Subcutaneous abdominal adipose tissue (tissue), 5 donors: ENCODE measurements around the gene PRPF6.

Source experiments
- H3K27ac ChIP-seq: one replicate; pipeline ENCODE4 v1.7.0; 2013; ENCODE audit warnings: low read depth, mild to moderate bottlenecking, inconsistent platforms, low read length, moderate library complexity
- H3K27me3 ChIP-seq, 5 donors: one replicate each; pipeline ENCODE4 v1.7.0; 2013; ENCODE audit warnings: low read length in 5 of 5, inconsistent platforms in 1 of 5; ENCODE audit not compliant: control insufficient read depth in 5 of 5, insufficient read depth in 4 of 5
- H3K36me3 ChIP-seq, 5 donors: one replicate each; pipeline ENCODE4 v1.7.0; 2013; ENCODE audit warnings: low read length in 5 of 5; ENCODE audit not compliant: control insufficient read depth in 5 of 5, insufficient read depth in 5 of 5
- H3K4me1 ChIP-seq, 5 donors: one replicate each; pipeline ENCODE4 v1.7.0; 2013; ENCODE audit warnings: low read length in 5 of 5, mild to moderate bottlenecking in 3 of 5, moderate library complexity in 1 of 5; ENCODE audit not compliant: control insufficient read depth in 5 of 5, insufficient read depth in 5 of 5
- H3K4me3 ChIP-seq, 5 donors: one replicate each; pipeline ENCODE4 v1.7.0; 2013; ENCODE audit warnings: low read length in 5 of 5, low read depth in 1 of 5
- H3K9ac ChIP-seq, 5 donors: one replicate each; pipeline ENCODE4 v1.7.0; 2013; ENCODE audit warnings: low read length in 5 of 5, mild to moderate bottlenecking in 4 of 5, moderate library complexity in 3 of 5
- H3K9me3 ChIP-seq, 5 donors: one replicate each; pipeline ENCODE4 v1.7.0; 2013; ENCODE audit warnings: low read length in 5 of 5; ENCODE audit not compliant: control insufficient read depth in 5 of 5
- donor health status: healthy.
- donor health status: healthy.
- donor health status: healthy.
- donor health status: healthy.
- donor health status: healthy.

PRPF6 gene

DNA sequence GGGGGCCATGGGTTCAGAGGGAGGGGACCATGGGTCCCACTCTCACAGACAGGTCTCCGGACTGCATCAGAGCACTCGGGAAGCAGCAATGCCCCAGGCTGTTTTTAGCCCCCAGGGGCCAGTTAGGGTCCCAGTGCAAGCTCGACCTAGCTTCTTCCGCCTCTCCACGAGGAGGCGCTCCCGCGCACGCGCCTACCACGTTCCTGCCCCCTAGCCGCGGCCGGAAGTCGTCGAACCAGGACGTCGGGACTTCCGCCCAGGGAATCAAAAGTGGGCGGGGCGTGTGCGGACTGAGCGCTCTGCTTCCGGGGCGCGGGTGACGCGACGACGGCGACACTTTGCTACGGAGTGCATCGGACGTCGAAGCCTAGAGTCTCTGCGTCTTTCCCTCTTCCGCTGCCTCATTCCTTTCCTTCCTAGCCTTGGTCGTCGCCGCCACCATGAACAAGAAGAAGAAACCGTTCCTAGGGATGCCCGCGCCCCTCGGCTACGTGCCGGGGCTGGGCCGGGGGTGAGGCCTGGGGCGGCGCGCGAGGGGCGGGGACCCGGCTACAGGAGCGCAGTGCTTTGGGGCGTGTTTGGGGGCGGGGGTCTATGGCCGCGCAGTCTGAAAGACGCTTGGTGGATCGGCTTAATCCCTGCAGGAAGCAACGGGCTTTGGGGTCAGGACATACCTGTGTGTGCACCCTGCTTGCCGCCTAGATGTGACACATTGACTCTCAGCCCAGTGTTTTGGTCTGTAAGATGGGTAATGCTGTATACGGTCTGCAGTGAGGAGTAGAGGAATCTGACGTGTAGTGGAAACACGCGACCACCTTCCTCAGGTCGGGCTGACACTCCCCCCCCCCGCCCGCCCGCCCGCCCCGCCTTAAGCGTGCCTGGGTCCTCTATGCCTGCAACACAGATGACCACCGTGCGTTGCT is at the start of gene PRPF6:
TSS of gene PRPF6 (plus strand) at position 327 of the 923 bp plus-strand sequence. CDS start at position 441, 114 bp downstream.
- H3K9me3 ChIP-seq: no peaks in the 10 kb centered on the region
- H3K36me3 ChIP-seq: peaks cover 10 to 34% (median 24%) of the 10 kb centered on the region in 5 donors
- peaks cover 0 to 3% (median 0%) of the 10 kb centered on the region in 5 donors for H3K27me3 ChIP-seq
- peak within 1 kb of the TSS; percentile 77 to 100 (median 94) for H3K4me3 ChIP-seq
- peak within 1 kb of the TSS; percentile 72 for H3K27ac ChIP-seq
- H3K9ac ChIP-seq: peak within 1 kb of the TSS; percentile 44 to 89 (median 77)
- peaks cover 9 to 41% (median 37%) of the 10 kb centered on the region in 5 donors for H3K4me1 ChIP-seq

GRCh38 chr20:63931735-63932134 is 49.2 kb upstream of the PRPF6 start:
- H3K9ac ChIP-seq: no peak overlapping the region
- H3K4me1 ChIP-seq: no peaks in the 10 kb centered on the region
- H3K9me3 ChIP-seq: no peaks in the 10 kb centered on the region
- H3K27me3 ChIP-seq: no peaks in the 10 kb centered on the region
- H3K27ac ChIP-seq: no peak overlapping the region
- H3K4me3 ChIP-seq: no peak overlapping the region
- peaks cover 2 to 93% (median 71%) of the 10 kb centered on the region in 5 donors for H3K36me3 ChIP-seq

- Histone ChIP-seq H3K9me3 (no peaks in the 10 kb centered on the region), H3K27ac (no peak overlapping the region), H3K4me1 (no peaks in the 10 kb centered on the region), H3K4me3 (no peak overlapping the region), H3K27me3 (no peaks in the 10 kb centered on the region), H3K9ac (no peak overlapping the region), H3K36me3 (peaks cover 0 to 90% (median 69%) of the 10 kb centered on the region in 5 donors)
These were observed 48.2 kb upstream of the PRPF6 start for GRCh38 chr20:63932606-63933160.

DNA sequence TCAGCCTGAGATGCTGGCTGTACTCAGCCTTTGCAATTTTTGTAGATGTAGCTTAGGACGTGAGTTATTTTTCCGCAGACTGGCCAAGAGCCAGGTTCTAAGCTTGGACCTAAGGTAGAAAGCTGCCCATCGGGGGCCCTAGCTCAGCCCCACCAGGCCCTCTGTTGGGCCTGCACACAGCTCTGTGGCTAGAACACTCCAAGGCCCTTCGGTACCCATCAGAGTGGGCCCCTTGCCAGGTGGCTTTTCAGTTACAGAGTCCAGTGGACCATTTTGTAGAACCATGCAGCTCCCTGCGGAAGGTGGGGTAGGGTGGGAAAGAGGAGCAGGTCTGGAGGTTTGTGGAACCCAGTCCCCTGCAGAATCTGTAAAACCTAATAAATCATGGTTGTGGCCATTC is 47.3 kb upstream of the PRPF6 start:
- Histone ChIP-seq H3K36me3 (peaks cover 0 to 85% (median 62%) of the 10 kb centered on the region in 5 donors), H3K9ac (no peak overlapping the region), H3K9me3 (no peaks in the 10 kb centered on the region), H3K27ac (no peak overlapping the region), H3K4me3 (no peak overlapping the region), H3K4me1 (no peaks in the 10 kb centered on the region), H3K27me3 (no peaks in the 10 kb centered on the region)

- no peak overlapping the region for H3K4me3 ChIP-seq
- peaks cover 0 to 85% (median 57%) of the 10 kb centered on the region in 5 donors for H3K36me3 ChIP-seq
- no peak overlapping the region for H3K9ac ChIP-seq
- H3K27me3 ChIP-seq: no peaks in the 10 kb centered on the region
- no peak overlapping the region for H3K27ac ChIP-seq
- H3K4me1 ChIP-seq: no peaks in the 10 kb centered on the region
- H3K9me3 ChIP-seq: no peaks in the 10 kb centered on the region
These were observed 46.5 kb upstream of the PRPF6 start for GRCh38 chr20:63934271-63935068.

DNA sequence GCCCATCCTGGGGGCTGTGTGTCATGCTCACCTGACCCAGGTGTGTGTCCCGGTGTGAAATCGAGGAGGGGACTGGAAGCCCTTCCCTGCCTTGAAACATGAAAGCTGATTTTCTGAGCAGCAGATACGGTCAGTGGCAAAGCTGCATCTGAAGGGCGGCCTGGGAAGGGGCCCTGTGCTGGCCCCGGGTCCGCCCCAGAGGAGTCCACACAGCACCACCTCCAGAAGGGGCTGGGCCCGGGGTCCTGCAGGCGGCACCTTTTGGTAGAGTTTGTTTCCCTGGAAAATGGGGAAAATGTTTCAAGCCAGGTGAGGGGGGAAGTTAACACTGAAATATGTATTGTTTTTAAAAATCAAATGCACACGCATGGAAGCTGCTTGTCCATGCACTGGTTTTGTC is 45.5 kb upstream of the PRPF6 start:
- Histone ChIP-seq H3K27ac (no peak overlapping the region), H3K9me3 (no peaks in the 10 kb centered on the region), H3K4me3 (no peak overlapping the region), H3K36me3 (peaks cover 0 to 83% (median 54%) of the 10 kb centered on the region in 5 donors), H3K4me1 (no peaks in the 10 kb centered on the region), H3K9ac (no peak overlapping the region), H3K27me3 (no peaks in the 10 kb centered on the region)

DNA sequence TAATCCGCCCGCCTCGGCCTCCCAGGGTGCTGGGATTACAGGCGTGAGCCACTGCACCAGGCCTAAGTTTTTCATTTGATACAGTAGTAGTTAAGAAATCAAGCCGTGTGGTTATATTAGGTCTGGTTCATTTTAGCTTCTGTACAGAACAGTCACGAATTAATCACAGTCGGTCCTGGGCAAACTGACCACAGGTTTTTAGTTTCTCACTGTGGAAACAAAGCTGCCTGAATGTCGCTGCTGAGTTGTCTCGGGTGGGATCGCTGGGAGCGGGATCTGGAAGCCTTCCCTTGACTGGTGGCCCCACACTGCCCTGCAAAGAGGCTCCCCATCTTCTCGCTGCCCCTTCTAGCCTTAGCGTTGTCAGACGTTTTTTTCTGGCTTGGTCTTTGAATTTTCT is 43.3 kb upstream of the PRPF6 start:
- Histone ChIP-seq H3K27ac (no peak overlapping the region), H3K36me3 (peaks cover 0 to 77% (median 44%) of the 10 kb centered on the region in 5 donors), H3K27me3 (no peaks in the 10 kb centered on the region), H3K9ac (no peak overlapping the region), H3K4me3 (no peak overlapping the region), H3K9me3 (no peaks in the 10 kb centered on the region), H3K4me1 (peaks cover 0 to 9% (median 4%) of the 10 kb centered on the region in 5 donors)

DNA sequence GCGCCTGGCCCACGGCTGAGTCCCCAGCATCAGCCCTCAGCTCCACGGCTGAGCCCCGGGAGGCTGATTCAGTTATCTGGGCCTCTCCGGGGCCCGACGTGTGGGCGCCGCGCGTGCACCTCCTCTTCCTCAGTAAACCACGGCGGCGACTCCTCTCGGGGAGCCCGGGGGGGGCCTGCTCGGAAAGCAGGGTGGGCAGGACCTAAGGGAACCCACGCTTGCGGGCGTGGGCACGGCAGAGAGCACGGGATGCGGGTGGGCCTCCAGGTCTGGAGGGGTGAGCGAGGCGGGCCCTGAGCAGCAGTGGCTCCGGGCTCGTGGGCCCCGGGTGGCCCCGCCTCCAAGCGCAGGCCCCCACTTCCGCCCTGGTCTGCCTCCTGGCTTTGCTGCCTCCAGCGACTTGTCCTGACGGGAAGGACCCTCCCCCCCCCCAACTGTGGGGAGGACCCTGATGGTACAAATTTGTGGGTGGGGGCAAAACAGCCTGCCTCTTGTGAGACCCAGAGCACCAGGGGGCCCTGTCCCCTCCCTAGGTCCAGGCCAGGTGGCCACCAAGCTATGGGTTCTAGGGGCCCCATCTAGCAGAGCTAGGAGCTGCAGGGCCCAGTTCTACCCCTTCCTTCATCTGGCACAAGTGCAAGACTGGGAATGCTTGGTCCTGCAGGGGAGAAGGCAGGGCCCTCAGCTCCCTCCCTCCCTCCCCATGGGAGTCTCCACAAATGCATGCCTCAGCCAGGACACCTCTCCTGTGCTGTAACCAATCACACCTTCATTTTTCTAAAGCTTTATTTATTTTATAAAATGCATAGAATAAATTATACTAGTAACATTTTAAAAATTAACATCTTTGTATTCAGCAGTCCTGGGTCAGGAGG is 41.6 kb upstream of the PRPF6 start:
- H3K27me3 ChIP-seq: no peaks in the 10 kb centered on the region
- H3K36me3 ChIP-seq: peaks cover 0 to 78% (median 54%) of the 10 kb centered on the region in 5 donors
- H3K9me3 ChIP-seq: no peaks in the 10 kb centered on the region
- no peak overlapping the region for H3K9ac ChIP-seq
- no peak overlapping the region for H3K27ac ChIP-seq
- H3K4me3 ChIP-seq: no peak overlapping the region
- peaks cover 0 to 24% (median 15%) of the 10 kb centered on the region in 5 donors for H3K4me1 ChIP-seq

DNA sequence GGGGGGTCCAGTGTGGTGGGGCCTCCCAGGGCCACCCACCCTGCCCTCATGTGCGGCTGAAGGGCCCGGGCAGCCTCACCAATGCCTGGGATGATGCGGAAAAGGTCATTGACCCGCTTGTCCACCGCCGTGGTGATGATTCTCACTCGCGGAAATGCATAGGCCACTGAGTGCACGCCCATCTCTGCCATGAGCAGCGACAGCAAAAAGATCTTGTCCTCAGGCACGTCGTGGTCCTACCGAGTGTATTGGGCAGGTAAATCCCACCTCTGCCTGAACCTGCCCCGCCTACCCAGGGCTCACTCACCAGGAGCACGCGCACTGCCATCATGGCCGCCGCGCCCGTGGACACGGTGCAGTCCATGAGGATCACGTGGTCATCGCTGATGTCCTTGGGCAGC is 40.9 kb upstream of the PRPF6 start:
- H3K27ac ChIP-seq: no peak overlapping the region
- no peak overlapping the region for H3K4me3 ChIP-seq
- no peaks in the 10 kb centered on the region for H3K9me3 ChIP-seq
- H3K9ac ChIP-seq: no peak overlapping the region
- peaks cover 0 to 78% (median 56%) of the 10 kb centered on the region in 5 donors for H3K36me3 ChIP-seq
- no peaks in the 10 kb centered on the region for H3K27me3 ChIP-seq
- peaks cover 0 to 24% (median 15%) of the 10 kb centered on the region in 5 donors for H3K4me1 ChIP-seq
